Vagina (tissue), 2 donors: ENCODE results near the gene ATP2A3. TPM values are rescaled to one million over a fixed set of nuclear protein-coding genes. Genes with fewer than 3 reads are reported as not detected.

ENCODE experiments used
- DNase-seq, 2 donors: peaks; one replicate each; pipeline ENCODE4 v3.0.0-alpha.2; 2017; ENCODE audit errors: extremely low spot score in 2 of 2
- H3K27ac ChIP-seq: fragments of 200-600 bp; sonication (generic); one replicate; pipeline ENCODE4 v1.5.1; 2019
- H3K27me3 ChIP-seq: fragments of 200-600 bp; sonication (generic); one replicate; pipeline ENCODE4 v1.5.1; 2019
- H3K36me3 ChIP-seq, 2 donors: fragments of 200-600 bp; sonication (generic); one replicate each; pipeline ENCODE4 v1.5.1; 2017 to 2019
- H3K4me1 ChIP-seq: fragments of 200-600 bp; sonication (generic); one replicate; pipeline ENCODE4 v1.5.1; 2019
- H3K4me3 ChIP-seq, 2 donors: fragments of 200-600 bp; sonication (generic); 1 replicate in 1 of 2; 2 replicates in 1 of 2; pipeline ENCODE4 v1.5.1; 2016 to 2019
- H3K9me3 ChIP-seq: fragments of 200-600 bp; sonication (generic); one replicate; pipeline ENCODE4 v1.5.1; 2019
- POLR2A ChIP-seq, 2 donors: fragments of 450-650 bp; IDR thresholded peaks; one replicate each; pipeline ENCODE4 v1.6.1; 2017; ENCODE audit warnings: antibody characterized with exemption in 2 of 2, mild to moderate bottlenecking in 2 of 2, moderate library complexity in 2 of 2
- POLR2AphosphoS5 ChIP-seq, 2 donors: sonication (generic); formaldehyde crosslinking; IDR thresholded peaks; one replicate each; pipeline ENCODE4 v1.9.0; 2017; ENCODE audit warnings: antibody characterized with exemption in 2 of 2, mild to moderate bottlenecking in 2 of 2, low read depth in 1 of 2; ENCODE audit not compliant: insufficient read depth in 1 of 2
- intact Hi-C: fragments of 100-400 bp; cut with DNase I; formaldehyde crosslinking; loops from one replicate; pipeline ENCODE4 v1.15.1; 2023
- total RNA-seq: library from RNA; depleted of rRNA; stranded (reverse); fragments of >200 nt; gene quantifications from one replicate; pipeline ENCODE4 v1.2.3, GENCODE V29; 2016
- TF ChIP-seq, protein P1 (sequence below), 3 experiments: fragments of 450-650 bp in 2 of 3; fragments of 200-600 bp in 1 of 3; sonication (generic) in 1 of 3; IDR thresholded peaks; one replicate each; pipeline ENCODE4 v1.5.1; 2017 to 2019; ENCODE audit warnings: antibody characterized with exemption in 3 of 3, mild to moderate bottlenecking in 2 of 3, moderate library complexity in 2 of 3

The ATP2A3 gene
- total RNA-seq, 1 donor from 2014 or later, result 15.5 TPM

DNA sequence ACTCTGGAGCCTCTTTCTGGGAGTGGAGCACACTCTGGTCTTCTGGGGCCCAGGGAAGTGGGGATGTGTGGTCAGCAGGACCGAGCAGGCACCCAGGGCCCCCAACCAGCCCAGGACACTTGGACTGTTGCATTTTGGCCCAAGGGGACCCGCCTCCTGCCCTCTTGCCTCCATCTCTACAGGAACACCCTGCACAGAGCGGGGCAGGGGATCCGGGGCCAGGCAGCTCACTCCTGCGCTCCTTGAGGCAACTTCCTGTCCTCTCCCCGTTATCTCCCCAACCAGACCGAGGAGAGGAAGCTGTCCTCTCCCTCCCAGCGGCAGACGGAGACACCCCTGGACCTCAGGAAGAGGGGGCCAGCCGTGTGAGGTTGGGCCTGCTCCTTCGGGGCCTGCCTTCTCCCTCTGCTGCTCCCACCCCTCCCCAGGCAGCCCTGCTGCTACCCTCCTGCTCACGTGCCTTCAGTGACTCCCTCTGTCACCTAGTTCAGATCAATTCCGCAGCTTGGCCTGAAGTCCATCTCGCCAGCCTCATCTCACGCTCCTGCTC, 10.0 kb upstream of the ATP2A3 start:
- TF ChIP-seq, protein P1, sequence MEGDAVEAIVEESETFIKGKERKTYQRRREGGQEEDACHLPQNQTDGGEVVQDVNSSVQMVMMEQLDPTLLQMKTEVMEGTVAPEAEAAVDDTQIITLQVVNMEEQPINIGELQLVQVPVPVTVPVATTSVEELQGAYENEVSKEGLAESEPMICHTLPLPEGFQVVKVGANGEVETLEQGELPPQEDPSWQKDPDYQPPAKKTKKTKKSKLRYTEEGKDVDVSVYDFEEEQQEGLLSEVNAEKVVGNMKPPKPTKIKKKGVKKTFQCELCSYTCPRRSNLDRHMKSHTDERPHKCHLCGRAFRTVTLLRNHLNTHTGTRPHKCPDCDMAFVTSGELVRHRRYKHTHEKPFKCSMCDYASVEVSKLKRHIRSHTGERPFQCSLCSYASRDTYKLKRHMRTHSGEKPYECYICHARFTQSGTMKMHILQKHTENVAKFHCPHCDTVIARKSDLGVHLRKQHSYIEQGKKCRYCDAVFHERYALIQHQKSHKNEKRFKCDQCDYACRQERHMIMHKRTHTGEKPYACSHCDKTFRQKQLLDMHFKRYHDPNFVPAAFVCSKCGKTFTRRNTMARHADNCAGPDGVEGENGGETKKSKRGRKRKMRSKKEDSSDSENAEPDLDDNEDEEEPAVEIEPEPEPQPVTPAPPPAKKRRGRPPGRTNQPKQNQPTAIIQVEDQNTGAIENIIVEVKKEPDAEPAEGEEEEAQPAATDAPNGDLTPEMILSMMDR (IDR thresholded peaks at IDR 0.05), result no peak
- TF ChIP-seq POLR2AphosphoS5 (IDR thresholded peaks at IDR 0.05; ENCODE audit: insufficient read depth in 1 of 2, low read depth in 1 of 2) (no peak), POLR2A (IDR thresholded peaks at IDR 0.05) (no peak)
- H3K4me1 ChIP-seq, result peaks cover 13% of the 10 kb centered on the region

DNA sequence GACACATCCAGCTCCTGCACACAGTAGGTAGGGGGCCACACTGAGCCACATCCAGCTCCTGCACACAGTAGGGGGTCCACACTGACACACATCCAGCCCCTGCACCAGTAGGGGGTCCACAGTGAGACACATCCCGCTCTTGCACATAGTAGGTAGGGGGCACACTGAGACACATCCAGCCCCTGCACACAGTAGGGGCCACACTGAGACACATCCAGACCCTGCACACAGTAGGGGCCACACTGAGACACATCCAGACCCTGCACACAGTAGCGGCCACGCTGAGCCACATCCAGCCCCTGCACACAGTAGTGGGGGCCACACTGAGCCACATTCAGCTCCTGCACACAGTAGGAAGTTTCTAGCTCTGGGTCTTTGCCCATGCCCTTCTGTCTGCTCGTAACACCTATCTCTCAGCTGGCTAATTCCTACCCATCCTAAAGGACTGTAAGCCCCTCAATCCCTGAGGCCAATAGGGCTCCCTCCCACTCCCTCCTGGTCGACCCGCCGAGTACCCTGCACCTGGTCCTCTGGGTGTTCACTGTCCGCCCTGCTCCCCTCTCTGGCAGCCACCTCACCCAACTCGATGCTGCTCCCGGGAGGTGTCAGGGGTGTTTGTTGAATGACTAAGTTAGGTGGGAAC, 9.4 kb upstream of the ATP2A3 start:
- no peaks in the 10 kb centered on the region for H3K9me3 ChIP-seq
- intact Hi-C loops, result no loop called here

More for the DNA sequence above, 10.0 kb upstream of the ATP2A3 start:
- H3K4me3 ChIP-seq, result no peak overlapping the region
- H3K27ac ChIP-seq, result no peak overlapping the region
- no peak for DNase-seq
- H3K27me3 ChIP-seq, result no peaks in the 10 kb centered on the region
- no peaks in the 10 kb centered on the region for H3K36me3 ChIP-seq
- no peaks in the 10 kb centered on the region for H3K9me3 ChIP-seq
- intact Hi-C loops, result no loop called here

DNA sequence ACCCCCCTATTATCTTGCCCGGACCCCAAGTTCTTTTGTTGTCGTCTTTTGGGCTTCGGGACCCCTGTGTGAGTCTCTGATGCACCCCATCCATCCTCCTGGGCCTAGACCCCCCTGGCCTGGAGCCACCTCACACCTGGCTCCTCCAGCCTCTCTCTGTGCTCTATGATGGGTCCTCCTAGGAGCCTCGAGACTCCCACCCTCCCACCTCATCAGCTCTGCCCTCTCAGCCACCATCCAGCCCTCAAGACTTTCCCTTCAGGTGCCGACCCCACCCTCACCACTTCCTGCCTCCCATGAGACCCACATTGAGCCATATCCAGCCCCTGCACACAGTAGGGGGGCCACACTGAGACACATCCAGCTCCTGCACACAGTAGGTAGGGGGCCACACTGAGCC, 8.7 kb upstream of the ATP2A3 start:
- Histone ChIP-seq H3K9me3 (no peaks in the 10 kb centered on the region), H3K36me3 (no peaks in the 10 kb centered on the region), H3K4me1 (peaks cover 13% of the 10 kb centered on the region), H3K4me3 (no peak overlapping the region), H3K27ac (no peak overlapping the region), H3K27me3 (no peaks in the 10 kb centered on the region)
- no peak for DNase-seq
- TF ChIP-seq POLR2A (IDR thresholded peaks at IDR 0.05) (no peak), POLR2AphosphoS5 (IDR thresholded peaks at IDR 0.05; ENCODE audit: insufficient read depth in 1 of 2, low read depth in 1 of 2) (no peak)
- TF ChIP-seq, protein P1 (IDR thresholded peaks at IDR 0.05), result no peak
- intact Hi-C loops, result no loop called here

More for the DNA sequence above, 9.4 kb upstream of the ATP2A3 start:
- Histone ChIP-seq H3K27ac (no peak overlapping the region), H3K4me1 (peaks cover 13% of the 10 kb centered on the region), H3K27me3 (no peaks in the 10 kb centered on the region), H3K4me3 (no peak overlapping the region), H3K36me3 (no peaks in the 10 kb centered on the region)
- no peak for DNase-seq
- TF ChIP-seq POLR2A (IDR thresholded peaks at IDR 0.05), result no peak
- TF ChIP-seq, protein P1 (IDR thresholded peaks at IDR 0.05), result no peak
- TF ChIP-seq POLR2AphosphoS5 (IDR thresholded peaks at IDR 0.05; ENCODE audit: insufficient read depth in 1 of 2, low read depth in 1 of 2), result no peak

DNA sequence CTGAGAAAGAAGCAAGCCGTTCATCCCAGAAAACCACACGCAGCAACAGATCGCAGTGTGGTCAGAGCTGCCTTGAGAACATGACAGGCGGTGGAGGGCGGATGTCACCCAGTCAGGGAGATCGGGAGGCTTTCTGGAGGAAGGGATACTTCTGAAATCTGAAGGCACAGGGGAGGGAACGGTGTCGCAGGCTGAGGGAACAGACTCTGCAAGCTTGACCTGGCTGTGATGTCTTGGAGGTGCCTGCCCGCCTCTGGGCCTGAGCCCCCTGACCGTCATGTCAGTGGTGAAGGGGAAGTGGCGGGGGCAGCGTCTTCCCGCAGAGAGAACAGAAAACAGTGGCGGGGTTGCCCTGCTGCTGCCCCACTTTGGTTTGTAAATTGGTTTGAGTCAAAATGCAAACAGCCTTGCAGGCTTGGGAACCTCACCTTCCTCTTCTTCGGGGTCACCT, 8.1 kb upstream of the ATP2A3 start:
- no peaks in the 10 kb centered on the region for H3K27me3 ChIP-seq
- DNase-seq, result no peak
- H3K4me3 ChIP-seq, result no peak overlapping the region
- intact Hi-C loops, result no loop called here
- H3K36me3 ChIP-seq, result no peaks in the 10 kb centered on the region
- no peaks in the 10 kb centered on the region for H3K9me3 ChIP-seq
- no peak overlapping the region for H3K27ac ChIP-seq
- no peak for TF ChIP-seq POLR2A (IDR thresholded peaks at IDR 0.05)
- no peak for TF ChIP-seq POLR2AphosphoS5 (IDR thresholded peaks at IDR 0.05; ENCODE audit: insufficient read depth in 1 of 2, low read depth in 1 of 2)
- TF ChIP-seq, protein P1 (IDR thresholded peaks at IDR 0.05), result no peak
- peaks cover 12% of the 10 kb centered on the region for H3K4me1 ChIP-seq

DNA sequence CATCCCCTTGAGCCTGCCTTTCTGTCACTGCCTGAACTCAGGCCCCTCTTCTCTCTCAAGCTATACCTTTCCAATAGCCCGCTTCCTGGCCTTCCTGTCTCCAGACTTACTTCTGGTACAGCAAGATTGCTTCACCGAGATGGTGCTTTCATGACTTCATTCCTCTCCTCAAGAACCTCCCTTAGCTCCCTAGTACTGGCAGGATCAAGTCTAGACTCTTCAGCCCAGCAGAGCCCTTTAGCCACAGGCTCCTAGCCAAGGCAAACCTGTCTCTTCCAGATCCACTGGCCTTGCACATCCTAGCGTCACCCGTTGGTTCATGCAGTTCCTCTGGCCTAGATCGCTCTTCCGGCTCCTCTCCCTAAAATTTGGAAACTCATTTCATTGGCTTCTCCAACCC, 6.4 kb upstream of the ATP2A3 start:
- Histone ChIP-seq H3K27me3 (no peaks in the 10 kb centered on the region), H3K9me3 (no peaks in the 10 kb centered on the region), H3K4me3 (no peak overlapping the region), H3K4me1 (no peaks in the 10 kb centered on the region), H3K36me3 (no peaks in the 10 kb centered on the region), H3K27ac (no peak overlapping the region)
- intact Hi-C loops, result no loop called here
- DNase-seq, result no peak
- TF ChIP-seq, protein P1 (IDR thresholded peaks at IDR 0.05), result no peak
- TF ChIP-seq POLR2A (IDR thresholded peaks at IDR 0.05) (no peak), POLR2AphosphoS5 (IDR thresholded peaks at IDR 0.05; ENCODE audit: insufficient read depth in 1 of 2, low read depth in 1 of 2) (no peak)
